Natural killer cell (primary cell): ENCODE results near the gene EEF1A2. TPM values are rescaled to one million over a fixed set of nuclear protein-coding genes. Genes with fewer than 3 reads are reported as not detected.

Experiments used
- ATAC-seq, 3 donors: fragments of 150-1000 bp in 2 of 3; fragments of 200-7000 bp in 1 of 3; cut with Tn5 transposase; 1 replicate in 1 of 3; 2 replicates in 2 of 3; pipeline ENCODE4 v1.10.0; 2021; ENCODE audit warnings: mild to moderate bottlenecking in 2 of 3, moderate library complexity in 2 of 3
- DNase-seq, 2 donors: peaks; one replicate each; pipeline versions ENCODE4 v3.0.0 to v3.0.0-alpha.2; 2013 to 2021; ENCODE audit warnings: mixed read lengths in 1 of 2
- H3K27ac ChIP-seq: one replicate; pipeline ENCODE4 v1.5.1; 2013; ENCODE audit warnings: mild to moderate bottlenecking, low read length
- H3K27me3 ChIP-seq: one replicate; pipeline ENCODE4 v1.6.1; 2013; ENCODE audit warnings: low read length; ENCODE audit not compliant: control insufficient read depth, insufficient read depth
- H3K36me3 ChIP-seq: one replicate; pipeline ENCODE4 v1.6.1; 2013; ENCODE audit warnings: low read length; ENCODE audit not compliant: control insufficient read depth, insufficient read depth
- H3K4me1 ChIP-seq: one replicate; pipeline ENCODE4 v1.6.1; 2013; ENCODE audit warnings: low read length; ENCODE audit not compliant: control insufficient read depth, insufficient read depth
- H3K4me3 ChIP-seq: one replicate; pipeline ENCODE4 v1.5.1; 2013; ENCODE audit warnings: low read length
- H3K9me3 ChIP-seq: one replicate; pipeline ENCODE4 v1.6.1; 2013; ENCODE audit warnings: low read length; ENCODE audit not compliant: control insufficient read depth, insufficient read depth
- H3K27ac Mint-ChIP-seq, 2 donors: one replicate each; pipeline ENCODE4 v1.8.0; 2022; ENCODE audit warnings: mild to moderate bottlenecking in 2 of 2, mixed read lengths in 2 of 2, moderate library complexity in 1 of 2
- H3K27me3 Mint-ChIP-seq, 2 donors: one replicate each; pipeline ENCODE4 v1.8.0; 2022; ENCODE audit warnings: low read depth in 2 of 2, mixed read lengths in 2 of 2
- H3K36me3 Mint-ChIP-seq: one replicate; pipeline ENCODE4 v1.8.0; 2022; ENCODE audit warnings: mixed read lengths
- H3K4me1 Mint-ChIP-seq, 2 donors: one replicate each; pipeline ENCODE4 v1.8.0; 2022; ENCODE audit warnings: mixed read lengths in 2 of 2
- H3K4me3 Mint-ChIP-seq: one replicate; pipeline ENCODE4 v1.8.0; 2022; ENCODE audit warnings: mild to moderate bottlenecking, moderate library complexity, mixed read lengths
- H3K9me3 Mint-ChIP-seq, 2 donors: one replicate each; pipeline ENCODE4 v1.8.0; 2022; ENCODE audit warnings: mixed read lengths in 2 of 2
- WGBS: methylation state at CpG from one replicate; pipeline ENCODE4 v1.1.7; 2013; ENCODE audit warnings: missing lambda C conversion rate; ENCODE audit not compliant: insufficient coverage; 5-methylcytosine and 5-hydroxymethylcytosine counted together
- intact Hi-C: fragments of 100-400 bp; cut with micrococcal nuclease; formaldehyde crosslinking; loops from one replicate; pipeline ENCODE4 v1.14.2; 2022
- total RNA-seq, 4 donors: library from RNA; stranded (reverse); fragments of 120-200 nt in 1 of 4; gene quantifications; one replicate each; pipeline versions ENCODE4 v1.2.3 to v1.2.4, GENCODE V29; 2013 to 2022
- TF ChIP-seq, protein P1 (sequence below): fragments of 200-600 bp; IDR thresholded peaks from one replicate; pipeline ENCODE4 v1.8.0; 2022; ENCODE audit warnings: antibody characterized with exemption

The EEF1A2 gene
- total RNA-seq, 3 donors from 2014 or later (not counting 1 experiment from before 2014, with no cell fraction given), result 0.14 to 0.86 (median 0.35) TPM

DNA sequence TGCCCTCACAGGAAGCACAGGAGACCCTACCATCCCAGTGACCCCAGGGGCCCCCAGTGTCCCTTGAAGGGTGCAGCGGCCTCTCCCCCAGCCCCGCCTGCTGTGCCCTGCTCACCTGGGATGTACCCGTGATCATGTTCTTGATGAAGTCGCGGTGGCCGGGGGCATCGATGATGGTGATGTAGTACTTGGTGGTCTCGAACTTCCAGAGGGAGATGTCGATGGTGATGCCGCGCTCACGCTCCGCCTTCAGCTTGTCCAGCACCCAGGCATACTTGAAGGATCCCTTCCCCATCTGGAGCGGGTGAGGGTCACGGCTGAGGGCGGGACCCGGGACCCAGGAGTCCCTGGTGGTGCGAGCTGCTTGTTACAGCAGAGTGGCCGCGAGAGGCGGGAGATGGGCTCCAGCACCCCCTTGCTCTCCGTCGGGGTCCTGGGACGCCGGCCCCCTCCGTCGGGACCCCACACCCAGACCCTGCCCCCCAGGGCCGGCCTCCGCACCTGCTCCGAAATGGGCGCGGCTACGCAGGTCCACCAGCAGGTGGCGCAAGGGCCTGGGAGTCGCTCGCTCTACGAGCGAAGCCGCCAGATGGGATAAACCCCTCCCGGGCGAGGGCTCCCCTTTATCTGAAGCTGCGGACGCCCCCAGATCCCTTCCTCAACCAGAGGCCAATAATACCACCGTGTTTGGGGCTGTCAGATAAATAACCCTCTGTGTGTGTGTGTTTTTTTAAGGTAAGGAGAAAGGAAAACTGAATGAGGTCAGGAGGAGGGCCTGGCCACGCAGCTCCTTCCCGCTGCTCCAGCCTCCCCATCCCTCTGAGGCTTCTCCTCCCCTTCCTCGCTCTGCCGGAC is 2.9 kb downstream of the EEF1A2 start:
- DNase-seq, result peak; percentile 72 to 88
- no peak overlapping the region for H3K27ac Mint-ChIP-seq
- H3K4me1 Mint-ChIP-seq, result no peaks in the 10 kb centered on the region
- H3K4me3 ChIP-seq, result no peak overlapping the region
- intact Hi-C loops, result loop anchor here (5.0 kb wide), 1 partner anchor 476 kb away; no protein-coding TSS in a partner anchor
- H3K27ac ChIP-seq, result no peak overlapping the region
- TF ChIP-seq, protein P1, sequence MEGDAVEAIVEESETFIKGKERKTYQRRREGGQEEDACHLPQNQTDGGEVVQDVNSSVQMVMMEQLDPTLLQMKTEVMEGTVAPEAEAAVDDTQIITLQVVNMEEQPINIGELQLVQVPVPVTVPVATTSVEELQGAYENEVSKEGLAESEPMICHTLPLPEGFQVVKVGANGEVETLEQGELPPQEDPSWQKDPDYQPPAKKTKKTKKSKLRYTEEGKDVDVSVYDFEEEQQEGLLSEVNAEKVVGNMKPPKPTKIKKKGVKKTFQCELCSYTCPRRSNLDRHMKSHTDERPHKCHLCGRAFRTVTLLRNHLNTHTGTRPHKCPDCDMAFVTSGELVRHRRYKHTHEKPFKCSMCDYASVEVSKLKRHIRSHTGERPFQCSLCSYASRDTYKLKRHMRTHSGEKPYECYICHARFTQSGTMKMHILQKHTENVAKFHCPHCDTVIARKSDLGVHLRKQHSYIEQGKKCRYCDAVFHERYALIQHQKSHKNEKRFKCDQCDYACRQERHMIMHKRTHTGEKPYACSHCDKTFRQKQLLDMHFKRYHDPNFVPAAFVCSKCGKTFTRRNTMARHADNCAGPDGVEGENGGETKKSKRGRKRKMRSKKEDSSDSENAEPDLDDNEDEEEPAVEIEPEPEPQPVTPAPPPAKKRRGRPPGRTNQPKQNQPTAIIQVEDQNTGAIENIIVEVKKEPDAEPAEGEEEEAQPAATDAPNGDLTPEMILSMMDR, result peak; percentile 92
- peaks cover 25% of the 10 kb centered on the region for H3K4me1 ChIP-seq
- peaks cover 37% of the 10 kb centered on the region for H3K27me3 ChIP-seq
- H3K27me3 Mint-ChIP-seq, result peaks cover 0 to 5% of the 10 kb centered on the region in 2 donors
- no peaks in the 10 kb centered on the region for H3K9me3 ChIP-seq
- peak; percentile 69 to 78 (median 75) for ATAC-seq
- H3K4me3 Mint-ChIP-seq, result peak overlapping the region; percentile 53
- no peaks in the 10 kb centered on the region for H3K36me3 Mint-ChIP-seq
- 22% methylated on average over 47 of the region's 48 CpGs for WGBS
- no peaks in the 10 kb centered on the region for H3K36me3 ChIP-seq
- peaks cover 0 to 8% of the 10 kb centered on the region in 2 donors for H3K9me3 Mint-ChIP-seq

DNA sequence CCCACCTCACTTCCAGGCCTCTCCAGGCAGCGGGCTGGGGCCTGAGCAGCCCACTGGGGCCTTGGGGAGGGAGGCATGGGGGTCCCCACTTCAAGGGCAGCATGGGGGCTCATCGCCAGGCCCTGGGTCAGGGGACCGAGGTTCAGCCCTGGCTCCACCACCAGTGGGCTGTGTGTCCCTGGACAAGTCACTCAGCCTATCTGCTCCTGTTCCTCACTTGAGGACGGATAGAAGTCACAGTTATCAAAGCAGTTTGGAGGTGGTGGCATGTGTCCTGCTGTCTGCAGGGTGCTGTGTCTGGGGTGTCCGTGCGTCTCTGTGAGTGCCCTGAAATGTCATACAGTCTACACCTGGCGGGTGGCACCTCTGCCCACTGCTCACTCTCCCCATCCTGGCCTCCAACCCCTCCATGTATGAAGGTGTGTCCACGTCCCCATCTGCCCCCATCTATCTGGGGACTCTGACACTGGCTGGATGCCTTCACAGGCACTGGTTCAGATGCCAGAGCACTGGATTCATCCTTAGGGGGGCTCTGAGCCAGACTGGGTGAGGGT is 3.6 kb downstream of the EEF1A2 start:
- H3K4me3 Mint-ChIP-seq, result no peak overlapping the region
- Histone ChIP-seq H3K4me3 (no peak overlapping the region), H3K9me3 (no peaks in the 10 kb centered on the region), H3K27me3 (peaks cover 33% of the 10 kb centered on the region), H3K27ac (no peak overlapping the region), H3K36me3 (no peaks in the 10 kb centered on the region), H3K4me1 (peaks cover 25% of the 10 kb centered on the region)
- TF ChIP-seq, protein P1, result no peak
- peaks cover 0 to 8% of the 10 kb centered on the region in 2 donors for H3K9me3 Mint-ChIP-seq
- H3K27ac Mint-ChIP-seq, result no peak overlapping the region
- intact Hi-C loops, result loop anchor here (5.0 kb wide), 1 partner anchor 477 kb away; no protein-coding TSS in a partner anchor
- H3K36me3 Mint-ChIP-seq, result no peaks in the 10 kb centered on the region
- peaks cover 0 to 7% of the 10 kb centered on the region in 2 donors for H3K27me3 Mint-ChIP-seq
- DNase-seq, result no peak
- 83% methylated on average over 8 of the region's 8 CpGs for WGBS
- no peak for ATAC-seq
- no peaks in the 10 kb centered on the region for H3K4me1 Mint-ChIP-seq

DNA sequence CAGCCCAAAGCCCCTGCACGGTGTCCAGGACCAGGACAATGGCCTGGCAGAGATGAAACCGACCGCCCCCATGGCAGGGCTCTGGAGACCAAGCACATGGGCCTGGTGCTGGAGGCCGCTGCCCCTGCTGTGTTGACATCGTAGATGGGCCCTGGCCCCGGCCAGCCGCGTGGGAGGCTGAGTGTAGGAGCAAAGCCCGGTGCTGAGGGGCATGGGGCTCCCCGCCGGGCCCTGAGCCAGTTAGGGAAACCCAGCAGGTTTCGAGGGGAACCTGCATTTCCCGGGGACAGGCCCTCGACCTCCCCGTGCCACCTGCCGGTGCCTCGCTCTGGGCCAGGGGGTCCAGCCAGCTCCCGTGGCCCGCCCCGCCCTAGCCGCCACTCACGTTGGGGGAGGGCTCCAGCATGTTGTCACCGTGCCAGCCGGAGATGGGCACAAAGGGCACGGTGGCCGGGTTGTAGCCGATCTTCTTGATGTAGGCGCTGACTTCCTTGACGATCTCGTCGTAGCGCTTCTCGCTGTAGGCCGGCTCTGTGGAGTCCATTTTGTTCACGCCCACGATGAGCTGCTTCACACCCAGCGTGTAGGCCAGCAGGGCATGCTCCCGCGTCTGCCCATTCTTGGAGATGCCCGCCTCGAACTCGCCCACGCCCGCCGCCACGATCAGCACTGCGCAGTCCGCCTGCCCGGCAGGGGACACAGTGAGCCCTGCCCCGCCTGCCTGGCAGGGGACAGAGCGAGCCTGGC is 4.3 kb downstream of the EEF1A2 start:
- no peak for ATAC-seq
- no peaks in the 10 kb centered on the region for H3K36me3 ChIP-seq
- no peak for DNase-seq
- Mint-ChIP-seq H3K4me3 (no peak overlapping the region), H3K9me3 (peaks cover 0 to 8% of the 10 kb centered on the region in 2 donors), H3K36me3 (no peaks in the 10 kb centered on the region), H3K4me1 (no peaks in the 10 kb centered on the region), H3K27me3 (peaks cover 0 to 8% of the 10 kb centered on the region in 2 donors), H3K27ac (no peak overlapping the region)
- H3K4me1 ChIP-seq, result peaks cover 23% of the 10 kb centered on the region
- 89% methylated on average over 51 of the region's 51 CpGs for WGBS
- TF ChIP-seq, protein P1, result no peak
- H3K9me3 ChIP-seq, result no peaks in the 10 kb centered on the region
- peaks cover 27% of the 10 kb centered on the region for H3K27me3 ChIP-seq
- H3K27ac ChIP-seq, result no peak overlapping the region
- no peak overlapping the region for H3K4me3 ChIP-seq
- intact Hi-C loops, result loop anchor here (5.0 kb wide), 1 partner anchor 478 kb away; no protein-coding TSS in a partner anchor
